Measurements from ENCODE around the gene SGCE. TPM values are rescaled to one million over a fixed set of nuclear protein-coding genes. Genes with fewer than 3 reads are reported as not detected.

The SGCE gene
- total and polyA plus RNA-seq, 2 donors (not counting 1 experiment from before 2014, with no cell fraction given): 8.9 to 13.0 TPM

DNA sequence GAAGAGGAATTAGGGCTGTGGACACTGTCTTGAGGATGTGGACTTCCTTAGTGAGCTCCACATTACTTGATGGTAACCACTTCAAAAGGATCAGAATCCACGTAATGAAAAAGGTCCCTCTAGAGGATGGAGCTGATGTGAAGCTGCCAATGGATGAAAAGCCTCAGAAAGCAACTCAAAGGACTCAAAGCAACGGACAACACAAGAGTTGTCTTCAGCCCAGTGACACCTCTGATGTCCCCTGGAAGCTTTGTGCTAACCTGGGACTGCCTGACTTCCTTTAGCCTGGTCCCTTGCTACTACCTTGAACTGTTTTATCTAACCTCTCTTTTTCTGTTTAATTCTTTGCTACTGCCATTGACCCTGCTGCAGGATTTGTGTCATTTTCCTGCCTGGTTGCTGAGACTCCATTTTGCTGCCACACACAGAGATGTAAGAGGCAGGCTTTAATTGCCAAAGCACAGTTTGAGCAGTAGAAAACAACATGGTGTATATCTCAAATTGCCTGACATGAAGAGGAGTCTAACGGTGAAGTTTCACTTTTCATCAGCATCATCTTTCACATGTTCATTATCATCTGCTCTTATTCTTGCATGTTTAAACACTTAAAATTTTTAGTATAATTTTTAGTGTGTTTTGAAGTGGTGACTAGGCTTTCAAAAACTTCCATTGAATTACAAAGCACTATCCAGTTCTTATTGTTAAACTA is 11.1 kb upstream of the SGCE start:
- Histone ChIP-seq H3K9me3 (ENCODE audit: control extremely low read depth in 1 of 3, control insufficient read depth in 2 of 3, insufficient read depth in 1 of 3, low read length in 2 of 3) (peaks cover 0 to 6% (median 0%) of the 10 kb centered on the region in 3 donors), H3K9ac (ENCODE audit: low read length) (no peak overlapping the region), H3K27me3 (replicated peaks in 1 of 4; ENCODE audit: control extremely low read depth in 1 of 4, control insufficient read depth in 3 of 4, insufficient read depth in 4 of 4, low read length in 3 of 4) (no peaks in the 10 kb centered on the region), H3K27ac (ENCODE audit: low read length in 2 of 2) (no peak overlapping the region), H3K4me2 (replicated peaks; ENCODE audit: low read depth, low read length, poor library complexity, severe bottlenecking) (no peak overlapping the region), H3K36me3 (replicated peaks in 1 of 2; ENCODE audit: control extremely low read depth in 1 of 2, control insufficient read depth in 1 of 2, extremely low read depth in 1 of 2, insufficient read depth in 2 of 2, low read length in 1 of 2) (no peaks in the 10 kb centered on the region), H3K4me3 (ENCODE audit: control extremely low read depth in 1 of 5, extremely low read depth in 1 of 5, insufficient read depth in 1 of 5, low read depth in 2 of 5, low read length in 4 of 5) (no peak overlapping the region), H2AFZ (ENCODE audit: insufficient read depth, low read depth, low read length, poor library complexity, severe bottlenecking) (no peak overlapping the region), H4K20me1 (ENCODE audit: control insufficient read depth, insufficient read depth, low read length, poor library complexity, severe bottlenecking) (no peaks in the 10 kb centered on the region), H3K4me1 (ENCODE audit: control insufficient read depth in 2 of 2, insufficient read depth in 2 of 2, low read length in 2 of 2) (no peaks in the 10 kb centered on the region), H3K79me2 (ENCODE audit: control insufficient read depth, insufficient read depth, low read length) (no peaks in the 10 kb centered on the region)
- Mint-ChIP-seq H3K9me3 (ENCODE audit: insufficient read depth) (peaks cover 1% of the 10 kb centered on the region), H3K4me1 (no peaks in the 10 kb centered on the region), H3K4me3 (no peak overlapping the region), H3K27me3 (peaks cover 2% of the 10 kb centered on the region), H3K27ac (no peak overlapping the region)
- ChIA-PET POLR2A (no interaction called here), CTCF (no interaction called here)
- WGBS (ENCODE audit: insufficient coverage): 89% methylated on average over 2 of the region's 3 CpGs
- ATAC-seq (ENCODE audit: low read depth): no peak
- no peak for TF ChIP-seq EZH2 (IDR thresholded peaks at IDR 0.05; ENCODE audit: borderline replicate concordance, insufficient read depth, low read depth, low read length, poor library complexity, severe bottlenecking)
- TF ChIP-seq, protein P1, sequence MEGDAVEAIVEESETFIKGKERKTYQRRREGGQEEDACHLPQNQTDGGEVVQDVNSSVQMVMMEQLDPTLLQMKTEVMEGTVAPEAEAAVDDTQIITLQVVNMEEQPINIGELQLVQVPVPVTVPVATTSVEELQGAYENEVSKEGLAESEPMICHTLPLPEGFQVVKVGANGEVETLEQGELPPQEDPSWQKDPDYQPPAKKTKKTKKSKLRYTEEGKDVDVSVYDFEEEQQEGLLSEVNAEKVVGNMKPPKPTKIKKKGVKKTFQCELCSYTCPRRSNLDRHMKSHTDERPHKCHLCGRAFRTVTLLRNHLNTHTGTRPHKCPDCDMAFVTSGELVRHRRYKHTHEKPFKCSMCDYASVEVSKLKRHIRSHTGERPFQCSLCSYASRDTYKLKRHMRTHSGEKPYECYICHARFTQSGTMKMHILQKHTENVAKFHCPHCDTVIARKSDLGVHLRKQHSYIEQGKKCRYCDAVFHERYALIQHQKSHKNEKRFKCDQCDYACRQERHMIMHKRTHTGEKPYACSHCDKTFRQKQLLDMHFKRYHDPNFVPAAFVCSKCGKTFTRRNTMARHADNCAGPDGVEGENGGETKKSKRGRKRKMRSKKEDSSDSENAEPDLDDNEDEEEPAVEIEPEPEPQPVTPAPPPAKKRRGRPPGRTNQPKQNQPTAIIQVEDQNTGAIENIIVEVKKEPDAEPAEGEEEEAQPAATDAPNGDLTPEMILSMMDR (IDR thresholded peaks at IDR 0.05): no peak
- intact Hi-C loops (cut with micrococcal nuclease): loop anchor here (5.0 kb wide), 1 partner anchor 810 kb away; no protein-coding TSS in a partner anchor
- DNase-seq: no peak

DNA sequence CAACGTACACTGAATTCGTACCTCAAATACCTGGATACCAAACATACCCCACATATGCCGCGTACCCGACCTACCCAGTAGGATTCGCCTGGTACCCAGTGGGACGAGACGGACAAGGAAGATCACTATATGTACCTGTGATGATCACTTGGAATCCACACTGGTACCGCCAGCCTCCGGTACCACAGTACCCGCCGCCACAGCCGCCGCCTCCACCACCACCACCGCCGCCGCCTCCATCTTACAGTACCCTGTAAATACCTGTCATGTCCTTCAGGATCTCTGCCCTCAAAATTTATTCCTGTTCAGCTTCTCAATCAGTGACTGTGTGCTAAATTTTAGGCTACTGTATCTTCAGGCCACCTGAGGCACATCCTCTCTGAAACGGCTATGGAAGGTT is 9.5 kb upstream of the SGCE start:
- DNase-seq (no peak), ATAC-seq (ENCODE audit: low read depth) (no peak)
- no peak overlapping the region for H2AFZ ChIP-seq (ENCODE audit: insufficient read depth, low read depth, low read length, poor library complexity, severe bottlenecking)
- peaks cover 1% of the 10 kb centered on the region for H3K9me3 Mint-ChIP-seq (ENCODE audit: insufficient read depth)
- no peak overlapping the region for H3K4me2 ChIP-seq (replicated peaks; ENCODE audit: low read depth, low read length, poor library complexity, severe bottlenecking)
- intact Hi-C loops (cut with micrococcal nuclease): loop anchor here (5.0 kb wide), 1 partner anchor 812 kb away; no protein-coding TSS in a partner anchor
- ChIA-PET POLR2A (no interaction called here), CTCF (no interaction called here)
- H3K4me1 Mint-ChIP-seq: no peaks in the 10 kb centered on the region
- H3K9ac ChIP-seq (ENCODE audit: low read length): no peak overlapping the region
- no peak overlapping the region for H3K27ac Mint-ChIP-seq
- H3K79me2 ChIP-seq (ENCODE audit: control insufficient read depth, insufficient read depth, low read length): no peaks in the 10 kb centered on the region
- H3K4me3 ChIP-seq (ENCODE audit: control extremely low read depth in 1 of 5, extremely low read depth in 1 of 5, insufficient read depth in 1 of 5, low read depth in 2 of 5, low read length in 4 of 5): no peak overlapping the region
- no peak overlapping the region for H3K4me3 Mint-ChIP-seq
- H3K36me3 ChIP-seq (replicated peaks in 1 of 2; ENCODE audit: control extremely low read depth in 1 of 2, control insufficient read depth in 1 of 2, extremely low read depth in 1 of 2, insufficient read depth in 2 of 2, low read length in 1 of 2): no peaks in the 10 kb centered on the region
- H3K4me1 ChIP-seq (ENCODE audit: control insufficient read depth in 2 of 2, insufficient read depth in 2 of 2, low read length in 2 of 2): no peaks in the 10 kb centered on the region
- WGBS (ENCODE audit: insufficient coverage): 97% methylated on average over 18 of the region's 18 CpGs
- no peaks in the 10 kb centered on the region for H4K20me1 ChIP-seq (ENCODE audit: control insufficient read depth, insufficient read depth, low read length, poor library complexity, severe bottlenecking)
- TF ChIP-seq, protein P1 (IDR thresholded peaks at IDR 0.05): no peak
- no peak for TF ChIP-seq EZH2 (IDR thresholded peaks at IDR 0.05; ENCODE audit: borderline replicate concordance, insufficient read depth, low read depth, low read length, poor library complexity, severe bottlenecking)
- H3K27me3 ChIP-seq (replicated peaks in 1 of 4; ENCODE audit: control extremely low read depth in 1 of 4, control insufficient read depth in 3 of 4, insufficient read depth in 4 of 4, low read length in 3 of 4): no peaks in the 10 kb centered on the region
- no peak overlapping the region for H3K27ac ChIP-seq (ENCODE audit: low read length in 2 of 2)
- peaks cover 0 to 6% (median 0%) of the 10 kb centered on the region in 3 donors for H3K9me3 ChIP-seq (ENCODE audit: control extremely low read depth in 1 of 3, control insufficient read depth in 2 of 3, insufficient read depth in 1 of 3, low read length in 2 of 3)
- peaks cover 2% of the 10 kb centered on the region for H3K27me3 Mint-ChIP-seq
